ENCODE measurements around the gene CFAP43. TPM values are rescaled to one million over a fixed set of nuclear protein-coding genes. Genes with fewer than 3 reads are reported as not detected.

Gene CFAP43
- total and polyA plus RNA-seq, 2 experiments from 2014 or later: 0.24 to 0.44 TPM

DNA sequence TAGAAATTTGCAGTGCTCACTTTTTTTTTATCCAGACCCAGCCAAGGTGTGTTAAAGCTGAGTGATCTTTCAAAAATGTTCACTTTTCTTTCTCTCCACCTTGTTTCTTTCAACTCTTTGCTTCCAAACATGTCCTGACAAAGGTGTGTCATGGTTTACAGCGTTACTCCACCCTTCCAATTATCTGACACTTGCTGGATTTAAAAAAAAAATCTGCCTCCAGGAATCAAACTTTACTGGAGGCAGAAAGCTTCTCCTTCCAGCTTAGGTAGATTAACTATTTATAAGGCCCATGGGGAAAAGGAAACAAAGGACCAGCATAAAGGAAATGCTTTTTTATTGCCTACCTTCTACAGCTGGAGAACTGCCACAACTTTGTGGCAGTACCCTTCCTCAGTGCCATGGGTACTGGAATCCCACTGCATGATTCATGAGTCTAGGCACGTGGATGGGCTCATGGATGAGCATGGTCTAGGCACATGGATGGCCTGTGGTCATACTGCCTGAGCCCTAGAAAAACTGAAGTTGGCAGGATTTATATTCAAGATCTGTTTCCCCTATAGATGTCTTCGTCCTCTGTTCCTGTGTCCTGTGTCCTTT lies 146.3 kb downstream of the CFAP43 start, which contains the start of gene COL17A1:
TSS of gene COL17A1 (minus strand) at position 80 of the 600 bp plus-strand sequence. CDS start 5,207 bp downstream, outside the sequence.
- Histone ChIP-seq H3F3A (replicated peaks; ENCODE audit: low read depth) (no peaks in the 10 kb centered on the region), H2AFZ (peak within 1 kb of the TSS; percentile 70; the same call in 1 of the 2 replicates), H3K27ac (ENCODE audit: low read depth) (no peak within 1 kb of the TSS), H3K4me1 (ENCODE audit: insufficient read depth) (peaks cover 18% of the 10 kb centered on the region), H3K9me2 (ENCODE audit: insufficient read depth) (peaks cover 4% of the 10 kb centered on the region), H3K79me2 (replicated peaks; ENCODE audit: insufficient read depth) (no peaks in the 10 kb centered on the region), H3K4me2 (no peak within 1 kb of the TSS), H3K36me3 (ENCODE audit: insufficient read depth) (no peaks in the 10 kb centered on the region), H4K20me1 (replicated peaks; ENCODE audit: insufficient read depth) (no peaks in the 10 kb centered on the region), H3K4me3 (no peak within 1 kb of the TSS), H3K27me3 (ENCODE audit: insufficient read depth) (no peaks in the 10 kb centered on the region)
- H3K9me3 Mint-ChIP-seq: no peaks in the 10 kb centered on the region
- H3K27ac Mint-ChIP-seq: 0 out of 2 replicates have a peak within 1 kb of the TSS, but pooled peaks have one; percentile 37
- ATAC-seq (no peak), DNase-seq (ENCODE audit: low spot score) (no peak)
- no peaks in the 10 kb centered on the region for H3K36me3 Mint-ChIP-seq (ENCODE audit: low read depth)
- H3K4me1 Mint-ChIP-seq: peaks cover 25% of the 10 kb centered on the region
- TF ChIP-seq STAT1 (IDR thresholded peaks at IDR 0.05; ENCODE audit: unreplicated experiment) (no peak), NANOG (IDR thresholded peaks at IDR 0.05; ENCODE audit: borderline replicate concordance) (no peak), ZNF114 (CRISPR knock-in tag; IDR thresholded peaks at IDR 0.05) (no peak), CREB1 (CRISPR knock-in tag; IDR thresholded peaks at IDR 0.05; ENCODE audit: low read depth) (no peak), EZH2 (IDR thresholded peaks at IDR 0.05; ENCODE audit: low read depth, unreplicated experiment) (no peak)
- TF ChIP-seq, protein P1, sequence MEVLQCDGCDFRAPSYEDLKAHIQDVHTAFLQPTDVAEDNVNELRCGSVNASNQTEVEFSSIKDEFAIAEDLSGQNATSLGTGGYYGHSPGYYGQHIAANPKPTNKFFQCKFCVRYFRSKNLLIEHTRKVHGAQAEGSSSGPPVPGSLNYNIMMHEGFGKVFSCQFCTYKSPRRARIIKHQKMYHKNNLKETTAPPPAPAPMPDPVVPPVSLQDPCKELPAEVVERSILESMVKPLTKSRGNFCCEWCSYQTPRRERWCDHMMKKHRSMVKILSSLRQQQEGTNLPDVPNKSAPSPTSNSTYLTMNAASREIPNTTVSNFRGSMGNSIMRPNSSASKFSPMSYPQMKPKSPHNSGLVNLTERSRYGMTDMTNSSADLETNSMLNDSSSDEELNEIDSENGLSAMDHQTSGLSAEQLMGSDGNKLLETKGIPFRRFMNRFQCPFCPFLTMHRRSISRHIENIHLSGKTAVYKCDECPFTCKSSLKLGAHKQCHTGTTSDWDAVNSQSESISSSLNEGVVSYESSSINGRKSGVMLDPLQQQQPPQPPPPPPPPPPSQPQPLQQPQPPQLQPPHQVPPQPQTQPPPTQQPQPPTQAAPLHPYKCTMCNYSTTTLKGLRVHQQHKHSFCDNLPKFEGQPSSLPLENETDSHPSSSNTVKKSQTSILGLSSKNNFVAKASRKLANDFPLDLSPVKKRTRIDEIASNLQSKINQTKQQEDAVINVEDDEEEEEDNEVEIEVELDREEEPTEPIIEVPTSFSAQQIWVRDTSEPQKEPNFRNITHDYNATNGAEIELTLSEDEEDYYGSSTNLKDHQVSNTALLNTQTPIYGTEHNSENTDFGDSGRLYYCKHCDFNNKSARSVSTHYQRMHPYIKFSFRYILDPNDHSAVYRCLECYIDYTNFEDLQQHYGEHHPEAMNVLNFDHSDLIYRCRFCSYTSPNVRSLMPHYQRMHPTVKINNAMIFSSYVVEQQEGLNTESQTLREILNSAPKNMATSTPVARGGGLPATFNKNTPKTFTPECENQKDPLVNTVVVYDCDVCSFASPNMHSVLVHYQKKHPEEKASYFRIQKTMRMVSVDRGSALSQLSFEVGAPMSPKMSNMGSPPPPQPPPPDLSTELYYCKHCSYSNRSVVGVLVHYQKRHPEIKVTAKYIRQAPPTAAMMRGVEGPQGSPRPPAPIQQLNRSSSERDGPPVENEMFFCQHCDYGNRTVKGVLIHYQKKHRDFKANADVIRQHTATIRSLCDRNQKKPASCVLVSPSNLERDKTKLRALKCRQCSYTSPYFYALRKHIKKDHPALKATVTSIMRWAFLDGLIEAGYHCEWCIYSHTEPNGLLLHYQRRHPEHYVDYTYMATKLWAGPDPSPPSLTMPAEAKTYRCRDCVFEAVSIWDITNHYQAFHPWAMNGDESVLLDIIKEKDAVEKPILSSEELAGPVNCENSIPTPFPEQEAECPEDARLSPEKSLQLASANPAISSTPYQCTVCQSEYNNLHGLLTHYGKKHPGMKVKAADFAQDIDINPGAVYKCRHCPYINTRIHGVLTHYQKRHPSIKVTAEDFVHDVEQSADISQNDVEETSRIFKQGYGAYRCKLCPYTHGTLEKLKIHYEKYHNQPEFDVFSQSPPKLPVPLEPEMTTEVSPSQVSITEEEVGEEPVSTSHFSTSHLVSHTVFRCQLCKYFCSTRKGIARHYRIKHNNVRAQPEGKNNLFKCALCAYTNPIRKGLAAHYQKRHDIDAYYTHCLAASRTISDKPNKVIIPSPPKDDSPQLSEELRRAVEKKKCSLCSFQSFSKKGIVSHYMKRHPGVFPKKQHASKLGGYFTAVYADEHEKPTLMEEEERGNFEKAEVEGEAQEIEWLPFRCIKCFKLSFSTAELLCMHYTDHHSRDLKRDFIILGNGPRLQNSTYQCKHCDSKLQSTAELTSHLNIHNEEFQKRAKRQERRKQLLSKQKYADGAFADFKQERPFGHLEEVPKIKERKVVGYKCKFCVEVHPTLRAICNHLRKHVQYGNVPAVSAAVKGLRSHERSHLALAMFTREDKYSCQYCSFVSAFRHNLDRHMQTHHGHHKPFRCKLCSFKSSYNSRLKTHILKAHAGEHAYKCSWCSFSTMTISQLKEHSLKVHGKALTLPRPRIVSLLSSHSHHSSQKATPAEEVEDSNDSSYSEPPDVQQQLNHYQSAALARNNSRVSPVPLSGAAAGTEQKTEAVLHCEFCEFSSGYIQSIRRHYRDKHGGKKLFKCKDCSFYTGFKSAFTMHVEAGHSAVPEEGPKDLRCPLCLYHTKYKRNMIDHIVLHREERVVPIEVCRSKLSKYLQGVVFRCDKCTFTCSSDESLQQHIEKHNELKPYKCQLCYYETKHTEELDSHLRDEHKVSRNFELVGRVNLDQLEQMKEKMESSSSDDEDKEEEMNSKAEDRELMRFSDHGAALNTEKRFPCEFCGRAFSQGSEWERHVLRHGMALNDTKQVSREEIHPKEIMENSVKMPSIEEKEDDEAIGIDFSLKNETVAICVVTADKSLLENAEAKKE (CRISPR knock-in tag; IDR thresholded peaks at IDR 0.05): no peak
- TF ChIP-seq, protein P2, sequence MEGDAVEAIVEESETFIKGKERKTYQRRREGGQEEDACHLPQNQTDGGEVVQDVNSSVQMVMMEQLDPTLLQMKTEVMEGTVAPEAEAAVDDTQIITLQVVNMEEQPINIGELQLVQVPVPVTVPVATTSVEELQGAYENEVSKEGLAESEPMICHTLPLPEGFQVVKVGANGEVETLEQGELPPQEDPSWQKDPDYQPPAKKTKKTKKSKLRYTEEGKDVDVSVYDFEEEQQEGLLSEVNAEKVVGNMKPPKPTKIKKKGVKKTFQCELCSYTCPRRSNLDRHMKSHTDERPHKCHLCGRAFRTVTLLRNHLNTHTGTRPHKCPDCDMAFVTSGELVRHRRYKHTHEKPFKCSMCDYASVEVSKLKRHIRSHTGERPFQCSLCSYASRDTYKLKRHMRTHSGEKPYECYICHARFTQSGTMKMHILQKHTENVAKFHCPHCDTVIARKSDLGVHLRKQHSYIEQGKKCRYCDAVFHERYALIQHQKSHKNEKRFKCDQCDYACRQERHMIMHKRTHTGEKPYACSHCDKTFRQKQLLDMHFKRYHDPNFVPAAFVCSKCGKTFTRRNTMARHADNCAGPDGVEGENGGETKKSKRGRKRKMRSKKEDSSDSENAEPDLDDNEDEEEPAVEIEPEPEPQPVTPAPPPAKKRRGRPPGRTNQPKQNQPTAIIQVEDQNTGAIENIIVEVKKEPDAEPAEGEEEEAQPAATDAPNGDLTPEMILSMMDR (conservative IDR thresholded peaks at IDR 0.05; ENCODE audit: low read depth in 2 of 2): no peak
- TF ChIP-seq, protein P3, sequence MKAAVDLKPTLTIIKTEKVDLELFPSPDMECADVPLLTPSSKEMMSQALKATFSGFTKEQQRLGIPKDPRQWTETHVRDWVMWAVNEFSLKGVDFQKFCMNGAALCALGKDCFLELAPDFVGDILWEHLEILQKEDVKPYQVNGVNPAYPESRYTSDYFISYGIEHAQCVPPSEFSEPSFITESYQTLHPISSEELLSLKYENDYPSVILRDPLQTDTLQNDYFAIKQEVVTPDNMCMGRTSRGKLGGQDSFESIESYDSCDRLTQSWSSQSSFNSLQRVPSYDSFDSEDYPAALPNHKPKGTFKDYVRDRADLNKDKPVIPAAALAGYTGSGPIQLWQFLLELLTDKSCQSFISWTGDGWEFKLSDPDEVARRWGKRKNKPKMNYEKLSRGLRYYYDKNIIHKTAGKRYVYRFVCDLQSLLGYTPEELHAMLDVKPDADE (IDR thresholded peaks at IDR 0.05): no peak
- TF ChIP-seq, protein P4, sequence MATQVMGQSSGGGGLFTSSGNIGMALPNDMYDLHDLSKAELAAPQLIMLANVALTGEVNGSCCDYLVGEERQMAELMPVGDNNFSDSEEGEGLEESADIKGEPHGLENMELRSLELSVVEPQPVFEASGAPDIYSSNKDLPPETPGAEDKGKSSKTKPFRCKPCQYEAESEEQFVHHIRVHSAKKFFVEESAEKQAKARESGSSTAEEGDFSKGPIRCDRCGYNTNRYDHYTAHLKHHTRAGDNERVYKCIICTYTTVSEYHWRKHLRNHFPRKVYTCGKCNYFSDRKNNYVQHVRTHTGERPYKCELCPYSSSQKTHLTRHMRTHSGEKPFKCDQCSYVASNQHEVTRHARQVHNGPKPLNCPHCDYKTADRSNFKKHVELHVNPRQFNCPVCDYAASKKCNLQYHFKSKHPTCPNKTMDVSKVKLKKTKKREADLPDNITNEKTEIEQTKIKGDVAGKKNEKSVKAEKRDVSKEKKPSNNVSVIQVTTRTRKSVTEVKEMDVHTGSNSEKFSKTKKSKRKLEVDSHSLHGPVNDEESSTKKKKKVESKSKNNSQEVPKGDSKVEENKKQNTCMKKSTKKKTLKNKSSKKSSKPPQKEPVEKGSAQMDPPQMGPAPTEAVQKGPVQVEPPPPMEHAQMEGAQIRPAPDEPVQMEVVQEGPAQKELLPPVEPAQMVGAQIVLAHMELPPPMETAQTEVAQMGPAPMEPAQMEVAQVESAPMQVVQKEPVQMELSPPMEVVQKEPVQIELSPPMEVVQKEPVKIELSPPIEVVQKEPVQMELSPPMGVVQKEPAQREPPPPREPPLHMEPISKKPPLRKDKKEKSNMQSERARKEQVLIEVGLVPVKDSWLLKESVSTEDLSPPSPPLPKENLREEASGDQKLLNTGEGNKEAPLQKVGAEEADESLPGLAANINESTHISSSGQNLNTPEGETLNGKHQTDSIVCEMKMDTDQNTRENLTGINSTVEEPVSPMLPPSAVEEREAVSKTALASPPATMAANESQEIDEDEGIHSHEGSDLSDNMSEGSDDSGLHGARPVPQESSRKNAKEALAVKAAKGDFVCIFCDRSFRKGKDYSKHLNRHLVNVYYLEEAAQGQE (IDR thresholded peaks at IDR 0.05; ENCODE audit: unreplicated experiment): no peak
- H3K4me3 Mint-ChIP-seq: no peak within 1 kb of the TSS
- no peaks in the 10 kb centered on the region for H3K27me3 Mint-ChIP-seq (ENCODE audit: insufficient read depth, low read depth, poor library complexity)

All from GM23338 (cell line).